Stomach smooth muscle (tissue), 2 donors: ENCODE data around the gene GRIN2C.

ENCODE experiments used
- H3K27ac ChIP-seq: one replicate; pipeline ENCODE4 v1.7.0; 2013; ENCODE audit warnings: mild to moderate bottlenecking, low read length, inconsistent platforms
- H3K27me3 ChIP-seq, 2 donors: one replicate each; pipeline ENCODE4 v1.7.0; 2013; ENCODE audit warnings: low read length in 2 of 2; ENCODE audit not compliant: insufficient read depth in 2 of 2, control insufficient read depth in 1 of 2
- H3K36me3 ChIP-seq, 2 donors: one replicate each; pipeline ENCODE4 v1.7.0; 2013; ENCODE audit warnings: low read length in 2 of 2; ENCODE audit not compliant: control insufficient read depth in 2 of 2, insufficient read depth in 2 of 2
- H3K4me1 ChIP-seq: one replicate; pipeline ENCODE4 v1.7.0; 2013; ENCODE audit warnings: low read length; ENCODE audit not compliant: control insufficient read depth, insufficient read depth
- H3K4me3 ChIP-seq, 2 donors: one replicate each; pipeline ENCODE4 v1.7.0; 2013; ENCODE audit warnings: low read length in 2 of 2
- H3K9ac ChIP-seq, 2 donors: one replicate each; pipeline ENCODE4 v1.7.0; 2013; ENCODE audit warnings: low read length in 2 of 2, mild to moderate bottlenecking in 1 of 2
- H3K9me3 ChIP-seq, 2 donors: one replicate each; pipeline ENCODE4 v1.7.0; 2013; ENCODE audit warnings: low read length in 2 of 2; ENCODE audit not compliant: control insufficient read depth in 2 of 2
- donor health status: healthy.
- donor health status: Pancreatic carcinoma.

GRIN2C gene

GRCh38 chr17:74893936-74894671 is 34.4 kb upstream of the GRIN2C start:
- H3K4me3 ChIP-seq = peak overlapping the region in 1 of 2 donors; percentile 65
- H3K4me1 ChIP-seq = peaks cover 10% of the 10 kb centered on the region
- H3K9me3 ChIP-seq = no peaks in the 10 kb centered on the region
- no peak overlapping the region for H3K27ac ChIP-seq
- peaks cover 25 to 41% of the 10 kb centered on the region in 2 donors for H3K27me3 ChIP-seq
- no peaks in the 10 kb centered on the region for H3K36me3 ChIP-seq
- H3K9ac ChIP-seq = no peak overlapping the region

- Histone ChIP-seq H3K27ac (no peak within 1 kb of the TSS), H3K9me3 (no peaks in the 10 kb centered on the region), H3K9ac (no peak within 1 kb of the TSS), H3K4me1 (peaks cover 10% of the 10 kb centered on the region), H3K4me3 (peak within 1 kb of the TSS in 1 of 2 donors; percentile 65), H3K36me3 (no peaks in the 10 kb centered on the region), H3K27me3 (peaks cover 27 to 41% of the 10 kb centered on the region in 2 donors)
Observed at GRCh38 chr17:74892974-74893911, 33.6 kb upstream of the GRIN2C start, which contains the start of gene FADS6. TSS of gene FADS6 (minus strand) at chr17:74893633. CDS start at chr17:74893595, 38 bp downstream.

DNA sequence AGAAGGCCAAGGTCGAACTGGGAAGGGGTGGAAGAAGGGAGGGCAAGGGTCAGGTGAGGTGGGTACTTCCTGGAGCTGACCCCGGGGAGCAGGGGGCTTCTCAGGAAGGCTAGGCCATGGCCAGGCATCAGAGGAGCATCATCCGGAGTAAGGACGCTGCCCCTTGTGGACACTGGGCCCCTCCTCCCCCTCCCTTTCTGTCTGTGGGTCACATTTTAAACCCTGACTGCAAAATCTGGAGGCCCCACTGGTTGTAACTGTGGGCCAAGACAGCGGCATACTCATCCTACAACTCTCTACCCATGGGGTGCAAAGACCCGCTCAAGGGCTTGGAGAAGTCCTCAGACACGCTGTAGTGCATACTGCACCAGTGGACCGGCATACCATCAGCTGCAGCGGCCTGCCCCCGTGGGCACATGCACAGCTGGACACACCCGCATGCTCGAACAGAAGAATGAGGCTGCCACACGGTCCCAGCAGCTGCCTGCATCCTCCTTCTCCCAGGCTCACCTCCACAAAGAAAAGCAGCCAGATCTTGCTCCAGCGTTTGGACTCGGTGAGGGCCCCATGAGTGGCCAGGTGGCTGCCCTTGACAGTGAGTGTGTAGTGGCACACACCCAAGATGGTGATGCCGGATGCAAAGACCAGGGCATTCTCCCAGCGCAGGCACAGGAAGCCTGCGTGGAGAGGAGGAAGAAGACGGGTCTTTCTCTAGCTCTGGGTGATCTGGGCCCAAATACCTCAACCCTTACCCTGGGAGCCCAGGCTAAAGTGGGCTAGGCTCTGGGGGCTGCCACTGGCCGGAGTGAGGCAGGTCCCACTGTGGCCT is 32.5 kb upstream of the GRIN2C start:
- Histone ChIP-seq H3K4me3 (no peak overlapping the region), H3K27ac (no peak overlapping the region), H3K27me3 (peaks cover 27 to 41% of the 10 kb centered on the region in 2 donors), H3K9ac (no peak overlapping the region), H3K36me3 (no peaks in the 10 kb centered on the region), H3K9me3 (no peaks in the 10 kb centered on the region), H3K4me1 (peaks cover 10% of the 10 kb centered on the region)

GRCh38 chr17:74890554-74890953 is 30.9 kb upstream of the GRIN2C start:
- Histone ChIP-seq H3K9me3 (no peaks in the 10 kb centered on the region), H3K4me3 (no peak overlapping the region), H3K9ac (no peak overlapping the region), H3K36me3 (no peaks in the 10 kb centered on the region), H3K4me1 (peaks cover 10% of the 10 kb centered on the region), H3K27ac (no peak overlapping the region), H3K27me3 (peaks cover 27 to 34% of the 10 kb centered on the region in 2 donors)

DNA sequence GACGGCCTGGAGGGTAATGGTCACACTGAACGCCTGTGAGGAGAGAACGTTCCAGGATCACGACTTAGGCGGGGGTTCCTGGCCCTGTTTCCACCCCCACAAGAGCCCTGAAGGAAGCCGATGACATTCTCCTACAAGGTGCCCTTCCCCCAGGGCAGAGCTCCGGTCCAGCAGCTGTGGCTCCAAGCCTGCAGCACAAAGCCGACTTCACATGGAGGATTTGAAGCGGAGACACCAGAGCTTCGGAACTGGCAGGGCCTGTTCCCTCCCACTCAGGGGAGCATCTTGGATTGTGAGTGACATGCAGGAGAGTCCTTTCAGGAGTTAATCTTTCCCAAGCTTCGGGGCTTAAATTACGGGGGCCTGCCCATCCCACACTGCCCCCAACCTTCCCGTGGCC is 28.8 kb upstream of the GRIN2C start:
- Histone ChIP-seq H3K9me3 (no peaks in the 10 kb centered on the region), H3K4me1 (peaks cover 4% of the 10 kb centered on the region), H3K27me3 (peaks cover 21 to 23% of the 10 kb centered on the region in 2 donors), H3K4me3 (no peak overlapping the region), H3K9ac (no peak overlapping the region), H3K36me3 (no peaks in the 10 kb centered on the region), H3K27ac (no peak overlapping the region)

DNA sequence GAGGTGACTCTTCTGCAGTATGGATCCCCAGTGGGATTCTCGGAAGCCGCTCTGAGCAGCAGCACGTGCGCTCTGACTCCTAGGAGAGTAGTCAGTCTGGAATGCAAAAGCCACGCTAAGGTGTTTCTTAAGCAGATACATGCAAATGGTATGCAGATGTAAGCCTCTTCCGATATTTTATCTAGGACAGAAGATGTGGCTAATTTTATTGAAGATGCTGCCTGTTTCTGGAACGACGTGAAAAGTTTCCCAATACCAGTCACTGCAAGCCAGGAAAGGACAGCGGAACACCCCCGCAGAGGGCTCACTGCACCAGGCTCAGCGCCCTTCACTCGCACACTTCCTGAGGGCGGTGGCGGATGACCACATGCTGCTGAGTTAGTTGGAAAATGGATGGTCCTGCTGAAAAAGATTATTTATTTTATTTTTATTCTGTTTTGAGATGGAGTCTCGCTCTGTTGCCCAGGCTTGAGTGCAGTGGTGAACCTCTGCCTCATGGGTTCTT is 23.6 kb upstream of the GRIN2C start:
- H3K9ac ChIP-seq = no peak overlapping the region
- no peak overlapping the region for H3K4me3 ChIP-seq
- peaks cover 0 to 17% of the 10 kb centered on the region in 2 donors for H3K27me3 ChIP-seq
- no peaks in the 10 kb centered on the region for H3K36me3 ChIP-seq
- no peaks in the 10 kb centered on the region for H3K4me1 ChIP-seq
- no peak overlapping the region for H3K27ac ChIP-seq
- H3K9me3 ChIP-seq = no peaks in the 10 kb centered on the region

DNA sequence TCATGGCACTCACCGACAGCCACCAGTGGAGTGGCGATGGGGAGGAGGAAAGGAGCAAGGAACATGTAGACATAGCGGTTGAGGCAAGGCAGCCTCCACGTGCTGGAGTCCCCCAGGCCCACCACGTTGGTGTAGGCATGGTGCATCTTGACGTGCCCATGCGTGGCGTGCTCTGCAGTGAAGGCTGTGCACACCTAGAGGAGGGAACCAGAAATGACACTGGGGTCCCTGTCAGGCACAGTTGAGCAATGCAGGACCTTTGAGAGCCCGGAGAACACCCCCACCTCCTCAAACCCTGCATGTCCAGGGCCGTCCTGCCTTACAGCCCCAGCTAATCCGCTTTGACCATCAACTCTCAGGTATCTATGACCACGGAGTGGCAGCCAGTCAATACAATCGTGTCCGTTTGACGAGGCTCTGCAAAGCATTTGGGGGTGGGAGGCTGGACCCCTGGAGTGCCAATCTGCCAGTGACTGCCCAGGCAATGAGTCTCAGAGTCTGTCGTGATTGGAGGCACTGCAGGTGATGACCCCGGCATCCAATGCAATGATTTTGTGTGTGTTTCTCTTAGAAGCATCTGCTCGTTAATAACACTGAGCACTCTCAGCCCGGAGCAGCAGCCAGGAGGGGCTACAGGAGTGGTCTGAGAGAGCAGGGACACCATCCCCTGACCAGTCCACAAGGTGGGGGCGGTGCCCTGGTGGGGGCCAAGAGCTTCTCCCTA is 23.0 kb upstream of the GRIN2C start:
- H3K27me3 ChIP-seq = peaks cover 0 to 19% of the 10 kb centered on the region in 2 donors

GRCh38 chr17:74881073-74881472 is 21.4 kb upstream of the GRIN2C start:
- Histone ChIP-seq H3K27me3 (peaks cover 0 to 19% of the 10 kb centered on the region in 2 donors), H3K9me3 (no peaks in the 10 kb centered on the region), H3K4me3 (no peak overlapping the region), H3K27ac (no peak overlapping the region), H3K36me3 (no peaks in the 10 kb centered on the region), H3K4me1 (no peaks in the 10 kb centered on the region), H3K9ac (no peak overlapping the region)

More for the DNA sequence above, 23.0 kb upstream of the GRIN2C start:
- H3K4me3 ChIP-seq = no peak overlapping the region
- H3K9me3 ChIP-seq = no peaks in the 10 kb centered on the region
- H3K36me3 ChIP-seq = no peaks in the 10 kb centered on the region
- no peak overlapping the region for H3K27ac ChIP-seq
- no peaks in the 10 kb centered on the region for H3K4me1 ChIP-seq
- no peak overlapping the region for H3K9ac ChIP-seq

- Histone ChIP-seq H3K4me3 (no peak overlapping the region), H3K36me3 (no peaks in the 10 kb centered on the region), H3K4me1 (no peaks in the 10 kb centered on the region), H3K9ac (no peak overlapping the region), H3K27me3 (peaks cover 0 to 17% of the 10 kb centered on the region in 2 donors), H3K9me3 (no peaks in the 10 kb centered on the region), H3K27ac (no peak overlapping the region)
Observed at GRCh38 chr17:74879308-74879707, 19.6 kb upstream of the GRIN2C start.
